Measurements from ENCODE around the gene ASTN2.
"Not testable (repeated sequence)": the region's sequence is repeated elsewhere in the genome, so short reads cannot be mapped to it uniquely, and the experiment has no call there.

Gene ASTN2

GRCh38 chr9:116844621-116845020 is 570.2 kb downstream of the ASTN2 start:
- ATAC-seq, result no peak

GRCh38 chr9:116843863-116844620 is 570.8 kb downstream of the ASTN2 start:
- ATAC-seq, result no peak

GRCh38 chr9:116842658-116843057 is 572.2 kb downstream of the ASTN2 start:
- ATAC-seq, result no peak

- not testable (repeated sequence) for ATAC-seq
Observed at GRCh38 chr9:116838468-116838867, 576.4 kb downstream of the ASTN2 start.

GRCh38 chr9:116837018-116837989 is 577.6 kb downstream of the ASTN2 start:
- ATAC-seq, result no peak

- not testable (repeated sequence) for ATAC-seq
Observed at GRCh38 chr9:116830321-116830720, 584.5 kb downstream of the ASTN2 start.

- no peak for ATAC-seq
Observed at GRCh38 chr9:116821633-116822229, 593.1 kb downstream of the ASTN2 start.

- no peak for ATAC-seq
Observed at GRCh38 chr9:116819116-116819515, 595.7 kb downstream of the ASTN2 start.

GRCh38 chr9:116817762-116818161 is 597.1 kb downstream of the ASTN2 start:
- ATAC-seq, result no peak

GRCh38 chr9:116816484-116816883 is 598.4 kb downstream of the ASTN2 start:
- ATAC-seq, result no peak

- no peak for ATAC-seq
Observed at GRCh38 chr9:116815835-116816234, 599.0 kb downstream of the ASTN2 start.

- ATAC-seq, result no peak
Observed at GRCh38 chr9:116813031-116813300, 601.9 kb downstream of the ASTN2 start.

GRCh38 chr9:116812231-116813030 is 602.4 kb downstream of the ASTN2 start:
- ATAC-seq, result no peak

GRCh38 chr9:116809656-116810055 is 605.2 kb downstream of the ASTN2 start:
- no peak for ATAC-seq

GRCh38 chr9:116806075-116806474 is 608.8 kb downstream of the ASTN2 start:
- no peak for ATAC-seq

GRCh38 chr9:116800885-116801284 is 614.0 kb downstream of the ASTN2 start:
- ATAC-seq, result no peak

- no peak for ATAC-seq
Observed at GRCh38 chr9:116800074-116800473, 614.8 kb downstream of the ASTN2 start.

- ATAC-seq, result no peak
Observed at GRCh38 chr9:116798521-116798920, 616.3 kb downstream of the ASTN2 start.

GRCh38 chr9:116797276-116797675 is 617.6 kb downstream of the ASTN2 start:
- no peak for ATAC-seq

GRCh38 chr9:116796669-116797068 is 618.2 kb downstream of the ASTN2 start:
- ATAC-seq, result no peak

GRCh38 chr9:116795821-116796220 is 619.0 kb downstream of the ASTN2 start:
- no peak for ATAC-seq

- no peak for ATAC-seq
Observed at GRCh38 chr9:116792271-116792670, 622.6 kb downstream of the ASTN2 start.

GRCh38 chr9:116791326-116791725 is 623.5 kb downstream of the ASTN2 start:
- no peak for ATAC-seq

Data from activated CD4-positive, CD25-positive, alpha-beta regulatory T cell treated with anti-CD3 and anti-CD28 coated beads, Interleukin-2, amount 50 U/mL, for 24 hours (primary cell).